H1 (cell line): ENCODE data around the gene HDLBP. TPM values are rescaled to one million over a fixed set of nuclear protein-coding genes. Genes with fewer than 3 reads are reported as not detected.

ENCODE experiments used
- CTCF ChIA-PET: fragments of 300-600 bp; sonication (Branson Sonifier 250); formaldehyde crosslinking; loops from one replicate; lab custom pipeline; 2021; ENCODE audit not compliant: partially characterized antibody; lab: Charles Lee
- POLR2A ChIA-PET: fragments of 300-600 bp; sonication (Branson Sonifier 250); formaldehyde crosslinking; loops from one replicate; lab custom pipeline; 2021; ENCODE audit warnings: inconsistent platforms; ENCODE audit not compliant: partially characterized antibody; lab: Charles Lee
- DNase-seq, 2 experiments: peaks; one replicate each; pipeline versions ENCODE4 v3.0.0 to v3.0.0-alpha.2; 2010 to 2022; ENCODE audit warnings: low spot score in 2 of 2, low read depth in 1 of 2, mixed read lengths in 1 of 2
- FAIRE-seq: peaks from 2 replicates; lab custom pipeline; 2011; peaks lifted over from hg19 to GRCh38; lab: Jason Lieb, UNC
- H2AFZ ChIP-seq: 2 replicates; pipeline ENCODE4 v1.8.1; 2012; ENCODE audit warnings: low read length, inconsistent platforms
- H2AK5ac ChIP-seq: 2 replicates; pipeline ENCODE4 v1.6.1; 2013; ENCODE audit warnings: low read depth, low read length
- H2BK120ac ChIP-seq: replicated peaks from 2 replicates; pipeline ENCODE3; 2013; ENCODE audit warnings: low read depth, low read length, inconsistent platforms
- H2BK12ac ChIP-seq: 2 replicates; pipeline ENCODE4 v1.6.1; 2013; ENCODE audit warnings: low read depth, low read length
- H2BK15ac ChIP-seq: 2 replicates; pipeline ENCODE4 v1.6.1; 2013; ENCODE audit warnings: low read length
- H2BK20ac ChIP-seq: 2 replicates; pipeline ENCODE4 v1.6.1; 2013; ENCODE audit warnings: low read length
- H2BK5ac ChIP-seq: 2 replicates; pipeline ENCODE4 v1.6.1; 2013; ENCODE audit warnings: low read depth, low read length
- H3K14ac ChIP-seq: 2 replicates; pipeline ENCODE4 v1.6.1; 2013; ENCODE audit warnings: inconsistent platforms; ENCODE audit not compliant: insufficient read length
- H3K18ac ChIP-seq: 2 replicates; pipeline ENCODE4 v1.6.1; 2013; ENCODE audit warnings: low read length; ENCODE audit errors: extremely low read depth
- H3K23ac ChIP-seq: 2 replicates; pipeline ENCODE4 v1.6.1; 2013; ENCODE audit warnings: inconsistent platforms; ENCODE audit not compliant: insufficient read length
- H3K23me2 ChIP-seq: 2 replicates; pipeline ENCODE4 v1.6.1; 2013; ENCODE audit warnings: low read depth, low read length
- H3K27ac ChIP-seq: 2 replicates; pipeline ENCODE4 v1.6.1; 2011; ENCODE audit warnings: low read depth, low read length, inconsistent platforms
- H3K27me3 ChIP-seq, 4 experiments: replicated peaks in 1 of 4; 1 replicate in 1 of 4; 2 replicates in 3 of 4; pipeline versions ENCODE4 v1.6.1 to v1.8.1; 2011 to 2013; ENCODE audit warnings: low read length in 3 of 4, mild to moderate bottlenecking in 3 of 4, inconsistent platforms in 2 of 4, mixed read lengths in 2 of 4, moderate library complexity in 1 of 4; ENCODE audit not compliant: control insufficient read depth in 3 of 4, insufficient read depth in 3 of 4; ENCODE audit errors: extremely low read depth in 1 of 4
- H3K36me3 ChIP-seq, 4 experiments: 2 replicates each; pipeline versions ENCODE4 v1.6.1 to v1.8.1; 2011 to 2013; ENCODE audit warnings: mild to moderate bottlenecking in 4 of 4, low read length in 3 of 4, moderate library complexity in 2 of 4, control low read depth in 1 of 4, inconsistent platforms in 1 of 4; ENCODE audit not compliant: insufficient read depth in 4 of 4, control insufficient read depth in 2 of 4
- H3K4ac ChIP-seq: replicated peaks from 2 replicates; pipeline ENCODE3; 2013; ENCODE audit warnings: low read length, low read depth, mixed read lengths, inconsistent platforms; ENCODE audit not compliant: insufficient read length
- H3K4me1 ChIP-seq, 4 experiments: replicated peaks in 1 of 4; 1 replicate in 1 of 4; 2 replicates in 3 of 4; pipeline versions ENCODE4 v1.6.1 to v1.8.1; 2011 to 2013; ENCODE audit warnings: low read length in 3 of 4, inconsistent platforms in 2 of 4, mixed read lengths in 1 of 4; ENCODE audit not compliant: insufficient read depth in 4 of 4, control insufficient read depth in 3 of 4
- H3K4me2 ChIP-seq, 2 experiments: 2 replicates each; pipeline versions ENCODE4 v1.6.1 to v1.8.1; 2011 to 2013; ENCODE audit warnings: low read depth in 2 of 2, low read length in 2 of 2, control low read depth in 1 of 2, inconsistent platforms in 1 of 2, mild to moderate bottlenecking in 1 of 2; ENCODE audit not compliant: insufficient read depth in 1 of 2
- H3K4me3 ChIP-seq, 4 experiments: fragments of 200-600, 300-600 bp in 1 of 4; sonication (generic), shearing (Covaris generic), sonication (Bioruptor Twin) in 1 of 4; 2 replicates each; pipeline versions ENCODE4 v1.5.1 to v1.8.1; 2011 to 2016; ENCODE audit warnings: low read length in 4 of 4, low read depth in 3 of 4, control low read depth in 2 of 4, inconsistent platforms in 2 of 4, mild to moderate bottlenecking in 2 of 4, mixed read lengths in 1 of 4, moderate library complexity in 1 of 4; ENCODE audit not compliant: insufficient read depth in 2 of 4; ENCODE audit errors: extremely low read depth in 1 of 4
- H3K56ac ChIP-seq: replicated peaks from 2 replicates; pipeline ENCODE3; 2013; ENCODE audit warnings: low read depth, mild to moderate bottlenecking, mixed read lengths, low read length, inconsistent platforms; ENCODE audit not compliant: insufficient read length
- H3K79me1 ChIP-seq: 2 replicates; pipeline ENCODE4 v1.6.1; 2013; ENCODE audit warnings: low read depth, low read length, control low read depth
- H3K79me2 ChIP-seq, 2 experiments: 2 replicates each; pipeline versions ENCODE4 v1.6.1 to v1.8.1; 2012 to 2013; ENCODE audit warnings: low read length in 2 of 2, mild to moderate bottlenecking in 2 of 2, inconsistent platforms in 1 of 2; ENCODE audit not compliant: insufficient read depth in 2 of 2, control insufficient read depth in 1 of 2
- H3K9ac ChIP-seq, 4 experiments: replicated peaks in 1 of 4; 1 replicate in 1 of 4; 2 replicates in 3 of 4; pipeline versions ENCODE4 v1.6.1 to v1.8.1; 2011 to 2013; ENCODE audit warnings: low read depth in 3 of 4, low read length in 3 of 4, control low read depth in 2 of 4, mild to moderate bottlenecking in 2 of 4, moderate library complexity in 2 of 4, inconsistent platforms in 1 of 4; ENCODE audit errors: extremely low read depth in 1 of 4
- H3K9me3 ChIP-seq, 2 experiments: 2 replicates each; pipeline versions ENCODE4 v1.6.1 to v1.8.1; 2012 to 2013; ENCODE audit warnings: mild to moderate bottlenecking in 2 of 2, moderate library complexity in 2 of 2, control low read depth in 1 of 2, inconsistent platforms in 1 of 2, low read depth in 1 of 2, low read length in 1 of 2, mixed read lengths in 1 of 2; ENCODE audit not compliant: insufficient read depth in 2 of 2
- H4K20me1 ChIP-seq, 2 experiments: replicated peaks in 1 of 2; 2 replicates each; pipeline versions ENCODE3 to v1.8.1; 2011 to 2013; ENCODE audit warnings: inconsistent platforms in 2 of 2, low read length in 2 of 2, mild to moderate bottlenecking in 1 of 2; ENCODE audit not compliant: insufficient read depth in 2 of 2, control insufficient read depth in 1 of 2
- H4K5ac ChIP-seq: 2 replicates; pipeline ENCODE4 v1.6.1; 2013; ENCODE audit warnings: low read length, low read depth, mixed read lengths, inconsistent platforms; ENCODE audit not compliant: insufficient read length
- H4K8ac ChIP-seq: 2 replicates; pipeline ENCODE4 v1.8.0; 2013; ENCODE audit warnings: mild to moderate bottlenecking, moderate library complexity, low read length, inconsistent platforms; ENCODE audit not compliant: insufficient read depth; ENCODE audit errors: extremely low read depth
- H4K91ac ChIP-seq: replicated peaks from 2 replicates; pipeline ENCODE3; 2013; ENCODE audit warnings: low read length, mixed read lengths, inconsistent platforms; ENCODE audit not compliant: insufficient read length
- ASH2L ChIP-seq: fragments of 200-600, 300-600 bp; sonication (generic); IDR thresholded peaks from one replicate; pipeline ENCODE4 v1.7.1; 2017; ENCODE audit warnings: low read length
- BCL11A ChIP-seq, 2 experiments: IDR thresholded peaks; one replicate each; pipeline ENCODE4 v1.6.1; 2011; ENCODE audit warnings: low read depth in 2 of 2, low read length in 2 of 2, mild to moderate bottlenecking in 2 of 2
- BRCA1 ChIP-seq: IDR thresholded peaks from 2 replicates; pipeline ENCODE4 v1.6.1; 2012; ENCODE audit warnings: low read depth, low read length, improper control_type of control experiment
- EP300 ChIP-seq, 2 experiments: IDR thresholded peaks; 1 replicate in 1 of 2; 2 replicates in 1 of 2; pipeline ENCODE4 v1.6.1; 2011 to 2012; ENCODE audit warnings: low read depth in 2 of 2, low read length in 2 of 2, mild to moderate bottlenecking in 2 of 2, borderline replicate concordance in 1 of 2, inconsistent platforms in 1 of 2, moderate library complexity in 1 of 2
- GABPA ChIP-seq: IDR thresholded peaks from 2 replicates; pipeline ENCODE4 v1.6.1; 2011; ENCODE audit warnings: mild to moderate bottlenecking, low read length, moderate library complexity, borderline replicate concordance; ENCODE audit not compliant: insufficient read depth
- HDAC2 ChIP-seq, 2 experiments: fragments of 300-600 bp in 1 of 2; sonication (generic) in 1 of 2; IDR thresholded peaks; 2 replicates each; pipeline ENCODE4 v1.6.1; 2011 to 2012; ENCODE audit warnings: low read depth in 2 of 2, low read length in 2 of 2, mild to moderate bottlenecking in 2 of 2, moderate library complexity in 2 of 2, borderline replicate concordance in 1 of 2, inconsistent platforms in 1 of 2
- HDAC6 ChIP-seq: IDR thresholded peaks from one replicate; pipeline ENCODE4 v1.7.1; 2012; ENCODE audit warnings: low read depth, mild to moderate bottlenecking, inconsistent platforms, low read length, moderate library complexity
- JUND ChIP-seq: IDR thresholded peaks from 2 replicates; pipeline ENCODE4 v1.6.1; 2011; ENCODE audit warnings: mild to moderate bottlenecking, improper control_type of control experiment, low read length
- MAX ChIP-seq: IDR thresholded peaks from 2 replicates; pipeline ENCODE4 v1.6.1; 2012; ENCODE audit warnings: inconsistent platforms
- NANOG ChIP-seq: IDR thresholded peaks from 2 replicates; pipeline ENCODE4 v1.6.1; 2011; ENCODE audit warnings: low read length, low read depth, mild to moderate bottlenecking, inconsistent platforms; ENCODE audit not compliant: insufficient read depth, poor library complexity, severe bottlenecking
- SIN3A ChIP-seq, 2 experiments: IDR thresholded peaks in 1 of 2; conservative IDR thresholded peaks in 1 of 2; 2 replicates each; pipeline ENCODE4 v1.6.1; 2011 to 2012; ENCODE audit warnings: low read length in 2 of 2, improper control_type of control experiment in 1 of 2, low read depth in 1 of 2, mild to moderate bottlenecking in 1 of 2
- SUZ12 ChIP-seq: fragments of 200-600 bp; sonication (generic); IDR thresholded peaks from 2 replicates; pipeline ENCODE4 v1.6.1; 2012; ENCODE audit warnings: mild to moderate bottlenecking, inconsistent platforms, low read length, moderate library complexity, mixed read lengths
- TAF1 ChIP-seq: IDR thresholded peaks from 2 replicates; pipeline ENCODE4 v1.6.1; 2011; ENCODE audit warnings: mild to moderate bottlenecking, low read depth, low read length
- WGBS, 2 experiments: shearing (Covaris generic) in 1 of 2; methylation state at CpG; one replicate each; pipeline versions ENCODE4 v1.1.6 to v1.1.7; 2013 to 2015; ENCODE audit warnings: low lambda C conversion rate in 2 of 2, mixed read lengths in 2 of 2, inconsistent platforms in 1 of 2, low coverage in 1 of 2, missing lambda C conversion rate in 1 of 2; ENCODE audit not compliant: insufficient replicate concordance in 2 of 2, insufficient coverage in 1 of 2, insufficient read length in 1 of 2; ENCODE audit errors: extremely low coverage in 1 of 2, missing lambda C conversion rate in 1 of 2; 5-methylcytosine and 5-hydroxymethylcytosine counted together
- polyA plus RNA-seq, 7 experiments: library from polyadenylated mRNA; depleted of rRNA in 3 of 7; stranded (reverse) in 5 of 7; unstranded in 2 of 7; fragments of >200 nt in 5 of 7; fragments of 200-250 nt in 2 of 7; gene quantifications; 1 replicate in 5 of 7; 2 replicates in 1 of 7; 4 replicates in 1 of 7; pipeline versions ENCODE4 v1.2.1 to v1.2.3, GENCODE V29; 2011 to 2013; ENCODE audit warnings: missing spikeins in 2 of 7, mixed read lengths in 2 of 7
- total RNA-seq: library from RNA; stranded (reverse); fragmentation: NEBNext Ultra II Directional; extraction: Animal tissue kit (Norgen Biotek cat#: 25700); gene quantifications from 2 replicates; pipeline ENCODE4 v1.2.1, GENCODE V29; 2021

HDLBP gene
- total and polyA plus RNA-seq, 2 of the 8 experiments (the other 6 are each of a cell fraction or from before 2014, with no cell fraction given): 185 to 360 TPM

- no peak overlapping the region for H2BK12ac ChIP-seq
- H4K20me1 ChIP-seq: peaks cover 8 to 32% of the 10 kb centered on the region in 2 experiments
- no peak overlapping the region for H2BK15ac ChIP-seq
- no peak overlapping the region for H2BK120ac ChIP-seq
- H3K27me3 ChIP-seq: no peaks in the 10 kb centered on the region
- H3K79me2 ChIP-seq: peaks cover 17 to 84% of the 10 kb centered on the region in 2 experiments
- no peak overlapping the region for H2AFZ ChIP-seq
- H3K9ac ChIP-seq: no peak overlapping the region
- H3K14ac ChIP-seq: no peak overlapping the region
- H4K5ac ChIP-seq: no peak overlapping the region
- H3K23ac ChIP-seq: no peak overlapping the region
- CTCF ChIA-PET: interaction anchor here (1.5 kb wide), 1 partner anchor 38 kb away, joined by 3 read pairs; no protein-coding TSS in a partner anchor
- H3K4me1 ChIP-seq: peaks cover 4 to 17% (median 7%) of the 10 kb centered on the region in 4 experiments
- no peak overlapping the region for H2BK20ac ChIP-seq
- no peak overlapping the region for H3K18ac ChIP-seq
- no peak overlapping the region for H4K8ac ChIP-seq
- H2BK5ac ChIP-seq: no peak overlapping the region
- H3K4ac ChIP-seq: no peak overlapping the region
- H3K23me2 ChIP-seq: peaks cover 8% of the 10 kb centered on the region; the same call in 1 of the 2 replicates
- H3K4me3 ChIP-seq: no peak overlapping the region
- no peak overlapping the region for H4K91ac ChIP-seq
- no peaks in the 10 kb centered on the region for H3K9me3 ChIP-seq
- DNase-seq (no peak), FAIRE-seq (no peak)
- no peaks in the 10 kb centered on the region for H3K36me3 ChIP-seq
- no peak overlapping the region for H3K27ac ChIP-seq
- POLR2A ChIA-PET: interaction anchor here (0.5 to 1.6 kb wide), 4 partner anchors 8 to 167 kb away, joined by 3 to 4 read pairs (median 4); partner anchors contain the start of gene SEPTIN2
- peaks cover 20% of the 10 kb centered on the region for H3K79me1 ChIP-seq
- H3K56ac ChIP-seq: no peak overlapping the region
- 88% methylated on average over 1 of the region's 1 CpG; no CpG with 5 or more reads in 1 of the 2 experiments for WGBS, 2 experiments
- H3K4me2 ChIP-seq: no peak overlapping the region
- no peak overlapping the region for H2AK5ac ChIP-seq
- TF ChIP-seq TAF1 (no peak), SIN3A (conservative IDR thresholded peaks at IDR 0.05 in 1 of 2, IDR thresholded peaks at IDR 0.05 in 1 of 2; ENCODE audit: low read depth in 1 of 2, low read length in 2 of 2) (no peak), GABPA (no peak), HDAC2 (IDR thresholded peaks at IDR 0.05; ENCODE audit: borderline replicate concordance in 1 of 2, low read depth in 2 of 2, low read length in 2 of 2) (no peak), JUND (no peak), SUZ12 (no peak), BRCA1 (no peak), NANOG (no peak), ASH2L (no peak), MAX (no peak), EP300 (IDR thresholded peaks at IDR 0.05; ENCODE audit: borderline replicate concordance in 1 of 2, low read depth in 2 of 2, low read length in 2 of 2) (no peak), BCL11A (IDR thresholded peaks at IDR 0.05; ENCODE audit: low read depth in 2 of 2, low read length in 2 of 2) (no peak), HDAC6 (no peak)
Observed at GRCh38 chr2:241275504-241275903, 40.0 kb downstream of the HDLBP start.
